Fibroblast of pulmonary artery (primary cell): Measurements from ENCODE around the gene CD47.
A peak's percentile ranks its signal among the peaks of the same experiment; 100 is the strongest.

ENCODE experiments used
- DNase-seq: peaks from one replicate; pipeline ENCODE4 v3.0.0-alpha.2; 2010; ENCODE audit warnings: low read depth
- H3K4me3 ChIP-seq: replicated peaks from 2 replicates; pipeline ENCODE4 v1.5.1; 2011; ENCODE audit warnings: low read depth, mild to moderate bottlenecking, control low read depth, low read length, moderate library complexity
- TF ChIP-seq, protein P1 (sequence below): IDR thresholded peaks from 2 replicates; pipeline ENCODE4 v1.5.1; 2011; ENCODE audit warnings: mild to moderate bottlenecking, control low read depth, low read length, inconsistent platforms; ENCODE audit errors: missing control alignments

Gene CD47

DNA sequence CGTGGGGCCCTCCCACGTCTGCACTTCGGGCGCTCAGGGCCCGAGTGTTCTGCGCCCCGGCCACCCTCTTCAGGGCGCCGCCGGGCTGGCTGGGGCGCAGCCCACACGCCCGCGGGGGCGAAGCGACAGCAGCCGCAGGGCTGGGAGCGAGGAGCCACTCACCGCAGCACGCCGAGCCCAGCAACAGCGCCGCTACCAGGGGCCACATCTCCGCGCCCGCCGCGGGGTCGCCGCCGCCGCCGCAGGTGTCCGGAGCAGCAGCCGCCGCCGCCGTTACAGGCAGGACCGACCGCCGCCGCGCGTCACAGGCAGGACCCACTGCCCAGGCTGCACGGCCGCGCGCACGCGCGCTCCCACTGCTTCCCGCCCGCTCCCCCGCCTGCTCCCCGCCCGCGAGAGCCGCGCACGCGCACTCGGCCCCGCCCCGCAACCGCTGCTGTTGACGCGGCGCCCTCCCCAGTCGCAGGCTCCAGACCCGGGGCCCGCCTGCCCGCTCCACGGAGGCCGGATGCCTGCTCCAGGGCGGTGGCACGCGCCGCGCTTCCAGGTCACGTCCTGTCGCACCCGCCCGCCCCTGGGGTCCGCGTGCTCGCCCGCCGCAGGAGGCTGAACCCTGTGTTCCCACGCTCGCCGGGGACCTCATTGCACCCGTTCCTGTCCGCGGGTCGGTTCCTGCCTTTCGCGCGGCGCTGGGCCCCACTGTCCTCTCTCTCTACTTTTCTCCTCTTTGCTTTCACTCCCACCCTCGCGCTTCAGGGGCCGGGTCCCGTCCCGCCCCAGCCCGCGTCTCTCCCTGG is at the start of gene CD47:
Gene CD47, minus strand, starts transcription at position 331 of the 797 bp plus-strand sequence. Its CDS starts 123 bp downstream, at position 208.
- H3K4me3 ChIP-seq: peak within 1 kb of the TSS; percentile 89
- TF ChIP-seq, protein P1, sequence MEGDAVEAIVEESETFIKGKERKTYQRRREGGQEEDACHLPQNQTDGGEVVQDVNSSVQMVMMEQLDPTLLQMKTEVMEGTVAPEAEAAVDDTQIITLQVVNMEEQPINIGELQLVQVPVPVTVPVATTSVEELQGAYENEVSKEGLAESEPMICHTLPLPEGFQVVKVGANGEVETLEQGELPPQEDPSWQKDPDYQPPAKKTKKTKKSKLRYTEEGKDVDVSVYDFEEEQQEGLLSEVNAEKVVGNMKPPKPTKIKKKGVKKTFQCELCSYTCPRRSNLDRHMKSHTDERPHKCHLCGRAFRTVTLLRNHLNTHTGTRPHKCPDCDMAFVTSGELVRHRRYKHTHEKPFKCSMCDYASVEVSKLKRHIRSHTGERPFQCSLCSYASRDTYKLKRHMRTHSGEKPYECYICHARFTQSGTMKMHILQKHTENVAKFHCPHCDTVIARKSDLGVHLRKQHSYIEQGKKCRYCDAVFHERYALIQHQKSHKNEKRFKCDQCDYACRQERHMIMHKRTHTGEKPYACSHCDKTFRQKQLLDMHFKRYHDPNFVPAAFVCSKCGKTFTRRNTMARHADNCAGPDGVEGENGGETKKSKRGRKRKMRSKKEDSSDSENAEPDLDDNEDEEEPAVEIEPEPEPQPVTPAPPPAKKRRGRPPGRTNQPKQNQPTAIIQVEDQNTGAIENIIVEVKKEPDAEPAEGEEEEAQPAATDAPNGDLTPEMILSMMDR: no peak
- peak; percentile 91 for DNase-seq

DNA sequence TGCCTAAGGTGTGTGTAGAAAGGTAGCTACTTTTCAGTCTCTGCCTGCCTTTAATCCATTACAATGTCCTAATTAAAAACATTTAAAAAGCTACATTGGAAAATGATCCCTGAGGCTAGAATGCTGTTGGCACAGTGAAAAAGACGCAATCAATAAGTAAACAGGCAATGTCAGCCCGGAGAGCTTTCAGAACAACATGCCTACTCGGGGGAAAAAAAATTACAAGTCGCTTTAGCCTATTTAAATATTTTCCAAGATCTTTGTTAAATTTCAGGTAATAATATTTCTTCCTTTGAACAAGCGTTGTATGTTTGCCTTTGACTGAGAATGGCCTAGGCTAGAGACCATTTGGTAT is 46.6 kb upstream of the CD47 start:
- no peak overlapping the region for H3K4me3 ChIP-seq
- DNase-seq: no peak
- TF ChIP-seq, protein P1: no peak

DNA sequence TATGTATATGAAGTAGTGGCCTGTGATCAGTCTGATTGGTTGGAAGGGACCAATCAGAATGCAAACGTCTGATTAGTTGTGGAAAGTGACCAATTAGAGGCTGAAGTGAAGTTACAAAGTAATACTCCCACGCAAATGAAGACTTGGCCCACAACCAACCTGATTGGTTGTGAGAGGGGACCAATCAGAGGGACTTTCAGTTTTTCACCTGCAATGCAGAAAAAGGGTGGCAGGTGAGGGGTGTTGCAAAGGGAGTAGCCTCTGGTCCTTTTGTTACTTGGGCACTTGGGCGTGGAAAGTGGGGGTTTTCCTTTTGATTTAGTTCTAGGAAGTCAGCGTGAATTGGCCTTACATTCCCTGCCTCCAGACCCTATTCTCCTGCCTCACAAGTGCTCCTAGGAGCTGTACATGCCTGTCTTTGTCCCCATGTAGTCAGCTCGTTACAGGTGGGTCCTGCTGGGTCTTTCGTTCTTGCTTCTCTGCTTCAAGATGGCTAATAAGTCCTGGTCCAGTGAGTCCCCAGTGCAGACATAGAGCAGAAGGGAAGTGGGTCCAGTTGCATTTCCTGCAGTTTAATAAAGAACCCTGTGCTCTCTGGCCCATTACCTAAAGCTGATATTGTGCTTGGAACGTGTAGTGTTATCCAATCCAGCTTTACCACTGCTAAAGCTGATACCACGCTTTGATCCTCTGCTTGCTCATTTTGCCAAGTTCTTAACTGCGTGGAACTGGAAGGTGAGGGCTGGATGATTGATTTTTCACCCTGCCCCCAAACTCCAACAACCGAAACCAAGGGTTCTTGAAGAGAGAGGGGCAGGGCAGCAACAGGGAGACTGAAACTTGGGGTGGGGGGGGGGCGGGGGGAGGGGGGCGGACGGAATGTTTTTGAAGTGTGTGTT is 46.0 kb upstream of the CD47 start:
- TF ChIP-seq, protein P1: no peak
- no peak overlapping the region for H3K4me3 ChIP-seq
- no peak for DNase-seq

DNA sequence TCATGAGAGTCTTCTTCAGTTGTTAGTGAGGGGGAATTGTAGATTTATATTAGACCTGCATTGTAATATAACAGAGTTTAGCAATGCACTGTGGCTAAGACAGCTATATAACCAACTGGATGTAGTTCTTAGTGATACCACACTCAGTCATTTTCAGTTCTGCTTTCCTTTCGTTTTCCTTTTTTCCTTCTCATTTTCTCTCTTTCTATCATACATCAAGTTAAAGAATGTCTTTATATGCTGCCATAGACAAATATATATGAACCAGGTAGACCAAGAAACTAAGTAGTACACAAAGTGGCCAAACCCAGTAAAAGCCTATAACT is 43.7 kb upstream of the CD47 start:
- DNase-seq: no peak
- H3K4me3 ChIP-seq: no peak overlapping the region
- TF ChIP-seq, protein P1: no peak

DNA sequence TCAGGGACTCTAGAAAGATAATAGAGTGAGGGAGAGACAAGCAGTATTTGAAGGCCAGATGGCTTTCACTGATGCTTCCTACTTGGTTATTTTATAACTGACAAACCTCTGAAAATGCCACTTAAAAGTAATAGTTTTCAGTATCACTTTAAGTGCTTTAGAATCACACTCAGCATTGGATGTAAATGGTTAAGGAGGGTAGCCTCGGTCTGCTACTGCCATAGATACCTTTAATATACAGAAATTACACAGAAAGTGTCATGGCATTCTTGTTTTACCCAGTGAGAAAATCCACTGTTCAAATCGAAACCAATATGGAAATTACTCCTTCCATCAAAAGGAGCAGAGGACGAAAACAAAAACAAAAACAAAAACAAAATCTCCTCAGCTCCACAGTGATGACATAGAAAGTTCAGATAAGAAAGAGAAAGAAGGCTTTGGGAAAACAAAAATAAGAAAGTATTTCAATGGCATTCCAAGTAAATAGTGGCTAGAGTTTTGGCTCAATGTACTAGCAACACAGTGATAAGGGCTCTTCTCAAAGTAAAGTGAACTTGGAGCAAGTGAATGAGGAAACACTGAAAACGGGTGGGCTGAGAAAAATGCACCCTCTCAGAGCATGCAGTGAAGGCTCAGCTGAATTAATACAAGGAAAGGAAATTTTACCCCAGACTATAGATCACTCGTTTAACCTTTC is 43.2 kb upstream of the CD47 start:
- TF ChIP-seq, protein P1: no peak
- no peak overlapping the region for H3K4me3 ChIP-seq
- peak; percentile 18 for DNase-seq

DNA sequence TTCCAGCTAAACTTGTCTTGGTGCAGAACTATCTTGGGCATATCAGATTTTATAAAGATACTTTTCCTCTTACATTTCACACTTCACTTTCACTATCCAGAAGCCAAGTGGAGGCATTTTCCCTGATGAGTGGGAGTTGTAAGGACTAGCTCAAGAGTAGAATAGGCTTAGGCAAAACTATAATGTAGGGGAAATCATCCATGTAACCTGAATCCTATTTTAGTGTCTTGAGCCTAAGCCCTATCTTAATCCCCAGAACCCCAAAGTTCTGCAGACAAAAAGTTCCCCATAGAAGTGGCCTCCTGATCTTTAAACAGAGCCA is 42.2 kb upstream of the CD47 start:
- peak; percentile 31 for DNase-seq
- TF ChIP-seq, protein P1: no peak
- H3K4me3 ChIP-seq: no peak overlapping the region
